Ramos (cell line): ENCODE data around the gene PKNOX2.

Source experiments
- in situ Hi-C: fragments of 300-500 bp; cut with MboI; formaldehyde crosslinking; loops from one replicate; pipeline ENCODE4 v1.14.3; 2022; ENCODE audit warnings: low sequenced_read_pairs; ENCODE audit not compliant: unreplicated experiment

PKNOX2 gene

GRCh38 chr11:125226706-125227105, 62.2 kb downstream of the PKNOX2 start:
- in situ Hi-C loops = no loop called here

- in situ Hi-C loops = no loop called here
These were observed 62.6 kb downstream of the PKNOX2 start for GRCh38 chr11:125227151-125227550.

- in situ Hi-C loops = no loop called here
These were observed 63.9 kb downstream of the PKNOX2 start for GRCh38 chr11:125228445-125228844.

GRCh38 chr11:125228993-125229392, 64.4 kb downstream of the PKNOX2 start:
- in situ Hi-C loops = no loop called here

GRCh38 chr11:125229916-125230315, 65.4 kb downstream of the PKNOX2 start:
- in situ Hi-C loops = no loop called here

- in situ Hi-C loops = no loop called here
These were observed 68.6 kb downstream of the PKNOX2 start for GRCh38 chr11:125233116-125233515.

- in situ Hi-C loops = no loop called here
These were observed 69.3 kb downstream of the PKNOX2 start for GRCh38 chr11:125233736-125234275.

GRCh38 chr11:125235071-125235471, 70.5 kb downstream of the PKNOX2 start:
- in situ Hi-C loops = no loop called here

GRCh38 chr11:125236072-125236825, 71.7 kb downstream of the PKNOX2 start:
- in situ Hi-C loops = no loop called here

- in situ Hi-C loops = no loop called here
These were observed 75.3 kb downstream of the PKNOX2 start for GRCh38 chr11:125239585-125240560.

GRCh38 chr11:125241104-125241503, 76.6 kb downstream of the PKNOX2 start:
- in situ Hi-C loops = no loop called here

- in situ Hi-C loops = no loop called here
These were observed 77.7 kb downstream of the PKNOX2 start for GRCh38 chr11:125242141-125242775.

GRCh38 chr11:125244166-125244565, 79.6 kb downstream of the PKNOX2 start:
- in situ Hi-C loops = no loop called here

GRCh38 chr11:125245299-125245698, 80.7 kb downstream of the PKNOX2 start:
- in situ Hi-C loops = no loop called here

GRCh38 chr11:125247431-125247830, 82.9 kb downstream of the PKNOX2 start:
- in situ Hi-C loops = no loop called here

- in situ Hi-C loops = no loop called here
These were observed 86.0 kb downstream of the PKNOX2 start for GRCh38 chr11:125250318-125251213.

- in situ Hi-C loops = no loop called here
These were observed 86.6 kb downstream of the PKNOX2 start for GRCh38 chr11:125251214-125251545.

- in situ Hi-C loops = no loop called here
These were observed 87.4 kb downstream of the PKNOX2 start for GRCh38 chr11:125251956-125252355.

- in situ Hi-C loops = no loop called here
These were observed 88.7 kb downstream of the PKNOX2 start for GRCh38 chr11:125253289-125253688.
